Activated CD8-positive, alpha-beta T cell treated with anti-CD3 and anti-CD28 coated beads, Interleukin-2, amount 10 ng/mL, durations not matched to agents 7 days and 5 days (primary cell): ENCODE results near the gene MRTO4. TPM values are rescaled to one million over a fixed set of nuclear protein-coding genes. Genes with fewer than 3 reads are reported as not detected.
"Not testable (repeated sequence)": the region's sequence is repeated elsewhere in the genome, so short reads cannot be mapped to it uniquely, and the experiment has no call there.

Source experiments
- ATAC-seq: fragments of 150-1000 bp; cut with Tn5 transposase; one replicate; pipeline ENCODE4 v1.10.0; 2021; ENCODE audit warnings: moderate library complexity
- CTCF ChIA-PET: fragments of 350-600 bp; sonication (Branson Sonifier 250); formaldehyde crosslinking; loops from one replicate; lab custom pipeline; 2021; ENCODE audit warnings: antibody characterized with exemption; lab: Charles Lee
- POLR2A ChIA-PET: fragments of 350-600 bp; sonication (Branson Sonifier 250); formaldehyde crosslinking; loops from one replicate; lab custom pipeline; 2021; ENCODE audit warnings: antibody characterized with exemption; lab: Charles Lee
- DNase-seq: peaks from one replicate; pipeline ENCODE4 v3.0.0-alpha.2; 2020
- H3K27ac Mint-ChIP-seq: one replicate; pipeline ENCODE4 v1.8.0; 2021; ENCODE audit warnings: mild to moderate bottlenecking, mixed read lengths
- H3K27me3 Mint-ChIP-seq: one replicate; pipeline ENCODE4 v1.8.0; 2021; ENCODE audit warnings: low read depth, mixed read lengths
- H3K36me3 Mint-ChIP-seq: one replicate; pipeline ENCODE4 v1.8.0; 2021; ENCODE audit warnings: low read depth, mixed read lengths
- H3K4me1 Mint-ChIP-seq: one replicate; pipeline ENCODE4 v1.8.0; 2021; ENCODE audit warnings: low read depth, mixed read lengths
- H3K4me3 Mint-ChIP-seq: one replicate; pipeline ENCODE4 v1.8.0; 2021; ENCODE audit warnings: mild to moderate bottlenecking, mixed read lengths
- H3K9me3 Mint-ChIP-seq: one replicate; pipeline ENCODE4 v1.8.0; 2022; ENCODE audit warnings: mixed read lengths; ENCODE audit not compliant: insufficient read depth
- total RNA-seq, 2 experiments: library from RNA; stranded (reverse); gene quantifications; one replicate each; pipeline ENCODE4 v1.2.3, GENCODE V29; 2021

Gene MRTO4
- total RNA-seq, 2 experiments from 2014 or later, result 43.5 to 44.4 TPM

DNA sequence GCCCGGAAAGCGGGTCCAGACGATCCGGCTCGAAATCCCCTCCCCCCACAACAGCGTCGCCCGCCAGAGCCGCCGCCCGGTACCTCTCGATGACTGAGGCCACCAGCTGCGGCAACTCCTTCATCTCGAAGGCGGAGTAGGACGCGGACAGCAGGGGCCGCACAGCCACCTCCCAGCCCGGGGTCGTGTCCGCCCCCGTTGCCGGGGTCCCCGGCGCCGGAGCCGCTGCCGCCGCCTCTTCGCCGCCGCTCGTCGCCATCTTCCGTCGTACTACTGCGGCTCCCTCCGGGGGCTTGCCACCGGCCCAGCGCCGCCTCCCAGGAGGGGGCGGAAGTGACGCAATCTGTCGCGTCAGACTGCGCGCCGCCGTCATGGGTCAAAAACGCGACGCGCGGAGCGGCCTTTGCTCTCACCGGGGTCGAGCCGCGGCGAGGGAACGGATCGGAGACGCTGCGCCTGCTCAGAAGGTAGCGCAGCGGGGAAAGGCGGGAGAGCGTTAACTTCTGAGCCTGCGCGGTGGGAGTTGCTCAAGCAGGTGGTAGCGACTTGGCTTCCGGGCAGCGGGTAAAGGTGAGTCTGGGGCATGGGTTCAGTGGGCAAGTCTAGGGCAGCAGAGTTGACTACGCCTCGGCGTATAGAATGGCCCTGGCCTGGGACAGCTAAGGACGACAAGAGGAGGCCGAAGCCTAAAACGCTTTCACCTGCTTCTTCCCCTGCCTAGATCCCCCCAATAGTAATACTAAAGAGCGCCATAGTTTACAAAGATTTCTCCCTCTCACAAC, 41.4 kb upstream of the MRTO4 start, which contains the start of gene UBR4:
Gene UBR4 (minus strand): TSS at position 277 of the 782 bp plus-strand sequence. CDS start 18 bp downstream, at position 259.
- Mint-ChIP-seq H3K9me3 (no peaks in the 10 kb centered on the region), H3K27ac (peak within 1 kb of the TSS; percentile 97), H3K4me3 (peak within 1 kb of the TSS; percentile 96), H3K36me3 (peaks cover 36% of the 10 kb centered on the region), H3K27me3 (no peaks in the 10 kb centered on the region), H3K4me1 (peaks cover 72% of the 10 kb centered on the region)
- CTCF ChIA-PET, result interaction anchor here (1.0 to 1.6 kb wide), 2 partner anchors 22 to 31 kb away, joined by 3 to 10 read pairs; no protein-coding TSS in a partner anchor
- DNase-seq, result peak; percentile 97
- POLR2A ChIA-PET, result interaction anchor here (0.6 to 2.3 kb wide), 11 partner anchors 10 to 388 kb away, joined by 3 to 10 read pairs (median 3); partner anchors contain the start of genes EMC1 and MRTO4
- ATAC-seq, result peak; percentile 94

- no peaks in the 10 kb centered on the region for H3K27me3 Mint-ChIP-seq
- peak overlapping the region; percentile 96 for H3K4me3 Mint-ChIP-seq
- peaks cover 35% of the 10 kb centered on the region for H3K36me3 Mint-ChIP-seq
- ATAC-seq (no peak), DNase-seq (no peak)
- ChIA-PET CTCF (interaction anchor here (0.6 to 1.9 kb wide), 5 partner anchors 21 to 40 kb away, joined by 3 to 10 read pairs (median 4); no protein-coding TSS in a partner anchor), POLR2A (interaction anchor here (0.6 to 2.3 kb wide), 10 partner anchors 9 to 284 kb away, joined by 3 to 10 read pairs (median 3); partner anchors contain the start of genes EMC1 and MRTO4)
- H3K9me3 Mint-ChIP-seq, result no peaks in the 10 kb centered on the region
- H3K27ac Mint-ChIP-seq, result peak overlapping the region; percentile 91
- peaks cover 67% of the 10 kb centered on the region for H3K4me1 Mint-ChIP-seq
These were observed 40.6 kb upstream of the MRTO4 start for GRCh38 chr1:19210772-19211549.

GRCh38 chr1:19212167-19212566, 39.4 kb upstream of the MRTO4 start:
- ATAC-seq, result no peak
- Mint-ChIP-seq H3K9me3 (no peaks in the 10 kb centered on the region), H3K4me1 (peaks cover 60% of the 10 kb centered on the region), H3K27ac (peak overlapping the region; percentile 63), H3K4me3 (peak overlapping the region; percentile 49), H3K36me3 (peaks cover 34% of the 10 kb centered on the region), H3K27me3 (no peaks in the 10 kb centered on the region)
- ChIA-PET POLR2A (interaction anchor here (0.6 to 2.3 kb wide), 3 partner anchors 11 to 24 kb away, joined by 4 to 10 read pairs (median 5); no protein-coding TSS in a partner anchor), CTCF (interaction anchor here (0.7 to 1.9 kb wide), 5 partner anchors 28 to 50 kb away, joined by 3 to 6 read pairs (median 3); no protein-coding TSS in a partner anchor)
- DNase-seq, result no peak

GRCh38 chr1:19213580-19213979, 38.0 kb upstream of the MRTO4 start:
- ATAC-seq (no peak), DNase-seq (no peak)
- Mint-ChIP-seq H3K27me3 (no peaks in the 10 kb centered on the region), H3K36me3 (peaks cover 43% of the 10 kb centered on the region), H3K9me3 (no peaks in the 10 kb centered on the region), H3K27ac (no peak overlapping the region), H3K4me1 (peaks cover 48% of the 10 kb centered on the region), H3K4me3 (no peak overlapping the region)
- ChIA-PET CTCF (no interaction called here), POLR2A (no interaction called here)

DNA sequence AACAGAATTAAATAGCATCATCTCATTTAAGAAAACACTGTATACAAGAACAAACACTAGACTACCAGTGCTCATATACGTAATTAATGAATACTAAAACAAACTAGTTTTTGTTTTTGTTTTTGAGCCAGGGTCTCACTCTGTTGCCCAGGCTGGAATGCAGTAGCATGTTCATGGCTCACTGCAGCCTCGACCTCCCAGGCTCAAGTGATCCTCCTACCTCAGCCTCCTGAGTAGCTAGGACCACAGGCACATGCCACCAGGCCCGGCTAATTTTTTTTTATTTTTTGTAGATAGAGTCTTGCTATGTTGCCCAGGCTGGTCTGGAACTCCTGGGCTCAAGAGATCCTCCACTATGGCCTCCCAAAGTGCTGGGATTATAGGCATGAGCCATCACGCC, 35.0 kb upstream of the MRTO4 start:
- CTCF ChIA-PET, result interaction anchor here (0.9 to 1.1 kb wide), 2 partner anchors 9 to 37 kb away, joined by 3 read pairs; no protein-coding TSS in a partner anchor
- H3K27me3 Mint-ChIP-seq, H3K4me3 Mint-ChIP-seq, DNase-seq, ATAC-seq, H3K9me3 Mint-ChIP-seq, POLR2A ChIA-PET: not testable (repeated sequence)
- peaks cover 33% of the 10 kb centered on the region for H3K4me1 Mint-ChIP-seq
- peaks cover 59% of the 10 kb centered on the region for H3K36me3 Mint-ChIP-seq
- peak overlapping the region; percentile 6 for H3K27ac Mint-ChIP-seq

DNA sequence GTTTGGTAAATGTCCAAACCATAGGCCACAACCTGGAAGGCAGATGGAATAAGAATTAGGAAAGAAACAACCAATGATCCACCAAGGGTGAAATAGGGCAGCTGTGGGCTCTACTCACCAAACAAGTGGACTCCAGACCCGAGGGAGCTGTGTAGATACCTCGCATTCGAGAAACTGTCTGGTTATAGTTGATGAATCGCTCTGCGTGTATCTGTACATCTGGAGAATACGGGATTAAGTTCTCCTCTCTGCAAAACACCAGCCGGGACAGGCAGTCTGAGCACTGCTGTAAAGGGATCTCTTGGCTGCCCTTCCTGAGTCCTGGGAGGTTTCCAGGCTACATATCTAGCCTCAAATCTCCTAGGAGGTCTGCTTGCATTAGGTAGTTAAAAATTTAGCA, 32.2 kb upstream of the MRTO4 start:
- Mint-ChIP-seq H3K4me3 (no peak overlapping the region), H3K27ac (no peak overlapping the region), H3K36me3 (peaks cover 53% of the 10 kb centered on the region), H3K27me3 (no peaks in the 10 kb centered on the region), H3K9me3 (no peaks in the 10 kb centered on the region), H3K4me1 (peaks cover 8% of the 10 kb centered on the region)
- CTCF ChIA-PET, result interaction anchor here (0.9 to 1.5 kb wide), 2 partner anchors 22 to 24 kb away, joined by 3 read pairs; no protein-coding TSS in a partner anchor
- POLR2A ChIA-PET, result interaction anchor here (0.5 to 1.0 kb wide), 3 partner anchors 9 to 15 kb away, joined by 3 read pairs; no protein-coding TSS in a partner anchor
- ATAC-seq (no peak), DNase-seq (no peak)

DNA sequence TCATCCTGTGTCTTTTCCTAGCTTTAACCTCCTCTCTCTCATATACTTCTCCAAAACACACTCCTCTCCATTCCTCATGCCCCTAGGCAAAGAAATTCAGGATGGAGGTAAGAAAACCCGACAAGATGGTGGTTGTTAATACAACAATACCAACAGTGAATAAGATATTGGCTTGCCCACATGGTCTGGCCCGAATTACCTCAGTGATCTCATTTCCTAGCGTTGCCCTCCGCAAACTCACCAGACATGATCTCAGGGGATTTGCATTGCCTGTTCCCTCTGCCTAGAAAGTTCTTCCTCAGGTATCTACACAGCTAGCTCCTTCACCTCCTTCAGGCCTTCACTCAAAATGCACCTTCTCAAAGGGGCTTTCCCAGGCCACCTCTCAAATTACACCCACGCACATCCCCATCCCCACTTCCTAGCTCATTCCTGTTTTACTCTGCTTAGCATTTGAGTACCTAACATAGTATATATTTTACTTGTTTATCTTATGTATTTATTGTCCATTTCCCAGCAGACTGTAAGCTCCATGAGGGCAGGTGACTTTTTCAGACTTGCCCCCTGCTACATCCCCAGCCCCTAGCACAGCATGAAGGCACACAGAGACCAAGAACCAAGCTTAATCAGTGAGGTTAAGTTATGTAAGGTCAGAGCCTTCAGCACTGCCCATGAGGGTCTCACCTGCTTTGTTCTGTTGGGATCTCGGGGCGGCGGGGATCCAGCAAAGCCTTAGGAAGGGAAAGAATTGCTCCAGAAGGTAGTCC, 31.3 kb upstream of the MRTO4 start:
- no peaks in the 10 kb centered on the region for H3K27me3 Mint-ChIP-seq
- ChIA-PET POLR2A (interaction anchor here (0.8 to 1.0 kb wide), 3 partner anchors 9 to 22 kb away, joined by 3 read pairs; no protein-coding TSS in a partner anchor), CTCF (interaction anchor here (0.9 to 1.5 kb wide), 2 partner anchors 21 to 24 kb away, joined by 3 read pairs; no protein-coding TSS in a partner anchor)
- H3K4me1 Mint-ChIP-seq, result peaks cover 2% of the 10 kb centered on the region
- ATAC-seq (no peak), DNase-seq (no peak)
- H3K27ac Mint-ChIP-seq, result peak overlapping the region; percentile 19
- peaks cover 57% of the 10 kb centered on the region for H3K36me3 Mint-ChIP-seq
- H3K4me3 Mint-ChIP-seq, result no peak overlapping the region
- H3K9me3 Mint-ChIP-seq, result no peaks in the 10 kb centered on the region

- no peaks in the 10 kb centered on the region for H3K4me1 Mint-ChIP-seq
- H3K27ac Mint-ChIP-seq, result no peak overlapping the region
- H3K9me3 Mint-ChIP-seq, result no peaks in the 10 kb centered on the region
- no peak for DNase-seq
- POLR2A ChIA-PET, result interaction anchor here (1.0 kb wide), 1 partner anchor 21 kb away, joined by 3 read pairs; no protein-coding TSS in a partner anchor
- CTCF ChIA-PET, result interaction anchor here (1.7 kb wide), 1 partner anchor 20 kb away, joined by 6 read pairs; no protein-coding TSS in a partner anchor
- H3K36me3 Mint-ChIP-seq, result peaks cover 62% of the 10 kb centered on the region
- no peak overlapping the region for H3K4me3 Mint-ChIP-seq
- ATAC-seq, result no peak
- H3K27me3 Mint-ChIP-seq, result no peaks in the 10 kb centered on the region
These were observed 30.6 kb upstream of the MRTO4 start for GRCh38 chr1:19220991-19221390.

DNA sequence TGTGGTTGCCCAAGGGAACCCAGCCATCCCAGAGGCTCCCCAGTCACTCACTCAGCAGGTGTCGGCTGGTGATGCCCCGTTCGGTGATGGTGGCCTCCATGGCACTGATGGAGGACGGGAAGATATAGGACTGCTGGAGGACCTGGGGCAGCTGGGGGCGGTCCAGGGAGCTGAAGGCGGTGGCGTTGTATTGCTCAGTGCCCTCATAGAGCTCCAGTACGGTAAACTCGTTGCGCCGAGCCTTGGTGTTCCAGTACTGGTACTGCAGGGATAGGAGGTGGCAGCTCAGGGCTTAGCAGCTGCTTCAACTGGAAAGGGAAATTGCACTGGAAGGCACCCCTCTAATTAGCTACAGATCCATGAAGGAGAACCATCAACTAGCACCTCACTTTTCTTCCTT, 29.0 kb upstream of the MRTO4 start:
- Mint-ChIP-seq H3K27ac (no peak overlapping the region), H3K4me3 (no peak overlapping the region)

GRCh38 chr1:19222979-19223824, 28.4 kb upstream of the MRTO4 start:
- no peak overlapping the region for H3K4me3 Mint-ChIP-seq
- CTCF ChIA-PET, result interaction anchor here (1.1 kb wide), 1 partner anchor 17 kb away, joined by 4 read pairs; no protein-coding TSS in a partner anchor
- no peak overlapping the region for H3K27ac Mint-ChIP-seq
- POLR2A ChIA-PET, result interaction anchor here (1.1 kb wide), 1 partner anchor 11 kb away, joined by 4 read pairs; no protein-coding TSS in a partner anchor
- ATAC-seq, result no peak
- H3K4me1 Mint-ChIP-seq, result no peaks in the 10 kb centered on the region
- peaks cover 62% of the 10 kb centered on the region for H3K36me3 Mint-ChIP-seq
- H3K27me3 Mint-ChIP-seq, result no peaks in the 10 kb centered on the region
- no peak for DNase-seq
- no peaks in the 10 kb centered on the region for H3K9me3 Mint-ChIP-seq

More for the DNA sequence above, 29.0 kb upstream of the MRTO4 start:
- no peaks in the 10 kb centered on the region for H3K27me3 Mint-ChIP-seq
- ChIA-PET POLR2A (interaction anchor here (1.1 kb wide), 1 partner anchor 10 kb away, joined by 4 read pairs; no protein-coding TSS in a partner anchor), CTCF (interaction anchor here (0.8 to 1.7 kb wide), 3 partner anchors 19 to 338 kb away, joined by 3 to 6 read pairs (median 4); no protein-coding TSS in a partner anchor)
- H3K9me3 Mint-ChIP-seq, result no peaks in the 10 kb centered on the region
- peaks cover 64% of the 10 kb centered on the region for H3K36me3 Mint-ChIP-seq
- DNase-seq (no peak), ATAC-seq (no peak)
- no peaks in the 10 kb centered on the region for H3K4me1 Mint-ChIP-seq
